HEK293 (cell line): ENCODE data around the gene KRTAP27-1.

Experiments
- HOXA7 ChIP-seq: sonication (generic); formaldehyde crosslinking; IDR thresholded peaks from 2 replicates; pipeline ENCODE4 v1.8.1; 2022; ENCODE audit warnings: missing genetic modification reagents, borderline replicate concordance
- OSR2 ChIP-seq: fragments of 450-650 bp; formaldehyde crosslinking; IDR thresholded peaks from 2 replicates; pipeline ENCODE4 v1.5.1; 2016; ENCODE audit warnings: missing biosample characterization, missing genetic modification characterization
- PRDM1 ChIP-seq: fragments of 450-650 bp; formaldehyde crosslinking; IDR thresholded peaks from 2 replicates; pipeline ENCODE4; 2016; ENCODE audit warnings: missing biosample characterization, missing genetic modification characterization
- TCF7L2 ChIP-seq: IDR thresholded peaks from 2 replicates; pipeline ENCODE4 v1.6.1; 2011; ENCODE audit warnings: low read depth, mild to moderate bottlenecking, inconsistent platforms, low read length, moderate library complexity, borderline replicate concordance
- YY1 ChIP-seq: fragments of 450-650 bp; formaldehyde crosslinking; IDR thresholded peaks from 2 replicates; pipeline ENCODE4 v1.5.1; 2018; ENCODE audit warnings: missing biosample characterization, missing genetic modification characterization
- ZNF544 ChIP-seq: fragments of 450-650 bp; formaldehyde crosslinking; IDR thresholded peaks from 2 replicates; pipeline ENCODE4 v1.5.0; 2017; ENCODE audit warnings: missing biosample characterization, missing genetic modification characterization
- ZNF623 ChIP-seq: fragments of 450-650 bp; formaldehyde crosslinking; IDR thresholded peaks from 2 replicates; pipeline ENCODE4 v1.5.1; 2016; ENCODE audit warnings: missing biosample characterization, missing genetic modification characterization
- ZNF624 ChIP-seq: fragments of 450-650 bp; formaldehyde crosslinking; IDR thresholded peaks from 2 replicates; pipeline ENCODE4 v1.5.1; 2017; ENCODE audit warnings: missing biosample characterization, missing genetic modification characterization
- ZNF664 ChIP-seq: fragments of 450-650 bp; formaldehyde crosslinking; IDR thresholded peaks from 2 replicates; pipeline ENCODE4 v1.5.1; 2016; ENCODE audit warnings: missing biosample characterization, missing genetic modification characterization
- TF ChIP-seq, protein P1 (sequence below): fragments of 450-650 bp; formaldehyde crosslinking; IDR thresholded peaks from 2 replicates; pipeline ENCODE4 v1.5.1; 2016; ENCODE audit warnings: missing biosample characterization, missing genetic modification characterization
- TF ChIP-seq, protein P2 (sequence below): fragments of 450-650 bp; formaldehyde crosslinking; IDR thresholded peaks from 2 replicates; pipeline ENCODE4 v1.5.1; 2016; ENCODE audit warnings: missing biosample characterization, missing genetic modification characterization
- TF ChIP-seq, protein P3 (sequence below): fragments of 450-650 bp; formaldehyde crosslinking; IDR thresholded peaks from 2 replicates; pipeline ENCODE4 v1.5.1; 2016; ENCODE audit warnings: missing biosample characterization, missing genetic modification characterization, low read depth
- TF ChIP-seq, protein P4 (sequence below): fragments of 450-650 bp; formaldehyde crosslinking; IDR thresholded peaks from 2 replicates; pipeline ENCODE4 v1.5.1; 2016; ENCODE audit warnings: missing biosample characterization, missing genetic modification characterization, borderline replicate concordance
- TF ChIP-seq, protein P5 (sequence below): fragments of 450-650 bp; formaldehyde crosslinking; IDR thresholded peaks from 2 replicates; pipeline ENCODE4 v1.5.1; 2016; ENCODE audit warnings: missing biosample characterization, missing genetic modification characterization

DNA sequence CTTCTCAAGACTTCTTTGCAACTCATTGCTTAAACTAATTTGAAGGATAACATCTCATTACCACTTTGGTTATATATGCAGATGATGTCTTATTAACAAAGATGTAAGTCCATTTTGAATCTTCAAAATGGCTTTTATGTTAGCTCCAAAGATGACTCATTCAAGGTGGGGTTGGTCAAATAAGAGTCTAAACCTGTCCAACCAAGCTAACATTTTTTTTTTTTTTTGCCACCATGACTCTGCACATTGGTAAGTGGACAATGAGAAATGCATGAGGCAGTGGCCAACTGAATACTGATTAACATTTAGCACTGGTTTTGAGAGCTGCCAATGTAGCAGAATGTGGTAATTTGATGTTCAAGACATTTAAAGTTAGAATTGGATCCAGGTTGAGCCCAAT is 278 bp upstream of the KRTAP27-1 start:
- TF ChIP-seq, protein P1, sequence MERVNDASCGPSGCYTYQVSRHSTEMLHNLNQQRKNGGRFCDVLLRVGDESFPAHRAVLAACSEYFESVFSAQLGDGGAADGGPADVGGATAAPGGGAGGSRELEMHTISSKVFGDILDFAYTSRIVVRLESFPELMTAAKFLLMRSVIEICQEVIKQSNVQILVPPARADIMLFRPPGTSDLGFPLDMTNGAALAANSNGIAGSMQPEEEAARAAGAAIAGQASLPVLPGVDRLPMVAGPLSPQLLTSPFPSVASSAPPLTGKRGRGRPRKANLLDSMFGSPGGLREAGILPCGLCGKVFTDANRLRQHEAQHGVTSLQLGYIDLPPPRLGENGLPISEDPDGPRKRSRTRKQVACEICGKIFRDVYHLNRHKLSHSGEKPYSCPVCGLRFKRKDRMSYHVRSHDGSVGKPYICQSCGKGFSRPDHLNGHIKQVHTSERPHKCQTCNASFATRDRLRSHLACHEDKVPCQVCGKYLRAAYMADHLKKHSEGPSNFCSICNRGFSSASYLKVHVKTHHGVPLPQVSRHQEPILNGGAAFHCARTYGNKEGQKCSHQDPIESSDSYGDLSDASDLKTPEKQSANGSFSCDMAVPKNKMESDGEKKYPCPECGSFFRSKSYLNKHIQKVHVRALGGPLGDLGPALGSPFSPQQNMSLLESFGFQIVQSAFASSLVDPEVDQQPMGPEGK (tag by site-specific recombination) = no peak
- TF ChIP-seq, protein P2, sequence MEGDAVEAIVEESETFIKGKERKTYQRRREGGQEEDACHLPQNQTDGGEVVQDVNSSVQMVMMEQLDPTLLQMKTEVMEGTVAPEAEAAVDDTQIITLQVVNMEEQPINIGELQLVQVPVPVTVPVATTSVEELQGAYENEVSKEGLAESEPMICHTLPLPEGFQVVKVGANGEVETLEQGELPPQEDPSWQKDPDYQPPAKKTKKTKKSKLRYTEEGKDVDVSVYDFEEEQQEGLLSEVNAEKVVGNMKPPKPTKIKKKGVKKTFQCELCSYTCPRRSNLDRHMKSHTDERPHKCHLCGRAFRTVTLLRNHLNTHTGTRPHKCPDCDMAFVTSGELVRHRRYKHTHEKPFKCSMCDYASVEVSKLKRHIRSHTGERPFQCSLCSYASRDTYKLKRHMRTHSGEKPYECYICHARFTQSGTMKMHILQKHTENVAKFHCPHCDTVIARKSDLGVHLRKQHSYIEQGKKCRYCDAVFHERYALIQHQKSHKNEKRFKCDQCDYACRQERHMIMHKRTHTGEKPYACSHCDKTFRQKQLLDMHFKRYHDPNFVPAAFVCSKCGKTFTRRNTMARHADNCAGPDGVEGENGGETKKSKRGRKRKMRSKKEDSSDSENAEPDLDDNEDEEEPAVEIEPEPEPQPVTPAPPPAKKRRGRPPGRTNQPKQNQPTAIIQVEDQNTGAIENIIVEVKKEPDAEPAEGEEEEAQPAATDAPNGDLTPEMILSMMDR = no peak
- TF ChIP-seq ZNF624 (no peak), YY1 (no peak), ZNF664 (tag by site-specific recombination) (no peak), HOXA7 (CRISPR knock-in tag) (no peak), ZNF623 (no peak), ZNF544 (no peak), TCF7L2 (no peak), PRDM1 (tag by site-specific recombination) (no peak), OSR2 (tag by site-specific recombination) (no peak)
- TF ChIP-seq, protein P3, sequence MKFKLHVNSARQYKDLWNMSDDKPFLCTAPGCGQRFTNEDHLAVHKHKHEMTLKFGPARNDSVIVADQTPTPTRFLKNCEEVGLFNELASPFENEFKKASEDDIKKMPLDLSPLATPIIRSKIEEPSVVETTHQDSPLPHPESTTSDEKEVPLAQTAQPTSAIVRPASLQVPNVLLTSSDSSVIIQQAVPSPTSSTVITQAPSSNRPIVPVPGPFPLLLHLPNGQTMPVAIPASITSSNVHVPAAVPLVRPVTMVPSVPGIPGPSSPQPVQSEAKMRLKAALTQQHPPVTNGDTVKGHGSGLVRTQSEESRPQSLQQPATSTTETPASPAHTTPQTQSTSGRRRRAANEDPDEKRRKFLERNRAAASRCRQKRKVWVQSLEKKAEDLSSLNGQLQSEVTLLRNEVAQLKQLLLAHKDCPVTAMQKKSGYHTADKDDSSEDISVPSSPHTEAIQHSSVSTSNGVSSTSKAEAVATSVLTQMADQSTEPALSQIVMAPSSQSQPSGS (tag by site-specific recombination) = no peak
- TF ChIP-seq, protein P4, sequence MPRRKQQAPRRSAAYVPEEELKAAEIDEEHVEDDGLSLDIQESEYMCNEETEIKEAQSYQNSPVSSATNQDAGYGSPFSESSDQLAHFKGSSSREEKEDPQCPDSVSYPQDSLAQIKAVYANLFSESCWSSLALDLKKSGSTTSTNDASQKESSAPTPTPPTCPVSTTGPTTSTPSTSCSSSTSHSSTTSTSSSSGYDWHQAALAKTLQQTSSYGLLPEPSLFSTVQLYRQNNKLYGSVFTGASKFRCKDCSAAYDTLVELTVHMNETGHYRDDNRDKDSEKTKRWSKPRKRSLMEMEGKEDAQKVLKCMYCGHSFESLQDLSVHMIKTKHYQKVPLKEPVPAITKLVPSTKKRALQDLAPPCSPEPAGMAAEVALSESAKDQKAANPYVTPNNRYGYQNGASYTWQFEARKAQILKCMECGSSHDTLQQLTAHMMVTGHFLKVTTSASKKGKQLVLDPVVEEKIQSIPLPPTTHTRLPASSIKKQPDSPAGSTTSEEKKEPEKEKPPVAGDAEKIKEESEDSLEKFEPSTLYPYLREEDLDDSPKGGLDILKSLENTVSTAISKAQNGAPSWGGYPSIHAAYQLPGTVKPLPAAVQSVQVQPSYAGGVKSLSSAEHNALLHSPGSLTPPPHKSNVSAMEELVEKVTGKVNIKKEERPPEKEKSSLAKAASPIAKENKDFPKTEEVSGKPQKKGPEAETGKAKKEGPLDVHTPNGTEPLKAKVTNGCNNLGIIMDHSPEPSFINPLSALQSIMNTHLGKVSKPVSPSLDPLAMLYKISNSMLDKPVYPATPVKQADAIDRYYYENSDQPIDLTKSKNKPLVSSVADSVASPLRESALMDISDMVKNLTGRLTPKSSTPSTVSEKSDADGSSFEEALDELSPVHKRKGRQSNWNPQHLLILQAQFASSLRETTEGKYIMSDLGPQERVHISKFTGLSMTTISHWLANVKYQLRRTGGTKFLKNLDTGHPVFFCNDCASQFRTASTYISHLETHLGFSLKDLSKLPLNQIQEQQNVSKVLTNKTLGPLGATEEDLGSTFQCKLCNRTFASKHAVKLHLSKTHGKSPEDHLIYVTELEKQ (tag by site-specific recombination) = no peak
- TF ChIP-seq, protein P5, sequence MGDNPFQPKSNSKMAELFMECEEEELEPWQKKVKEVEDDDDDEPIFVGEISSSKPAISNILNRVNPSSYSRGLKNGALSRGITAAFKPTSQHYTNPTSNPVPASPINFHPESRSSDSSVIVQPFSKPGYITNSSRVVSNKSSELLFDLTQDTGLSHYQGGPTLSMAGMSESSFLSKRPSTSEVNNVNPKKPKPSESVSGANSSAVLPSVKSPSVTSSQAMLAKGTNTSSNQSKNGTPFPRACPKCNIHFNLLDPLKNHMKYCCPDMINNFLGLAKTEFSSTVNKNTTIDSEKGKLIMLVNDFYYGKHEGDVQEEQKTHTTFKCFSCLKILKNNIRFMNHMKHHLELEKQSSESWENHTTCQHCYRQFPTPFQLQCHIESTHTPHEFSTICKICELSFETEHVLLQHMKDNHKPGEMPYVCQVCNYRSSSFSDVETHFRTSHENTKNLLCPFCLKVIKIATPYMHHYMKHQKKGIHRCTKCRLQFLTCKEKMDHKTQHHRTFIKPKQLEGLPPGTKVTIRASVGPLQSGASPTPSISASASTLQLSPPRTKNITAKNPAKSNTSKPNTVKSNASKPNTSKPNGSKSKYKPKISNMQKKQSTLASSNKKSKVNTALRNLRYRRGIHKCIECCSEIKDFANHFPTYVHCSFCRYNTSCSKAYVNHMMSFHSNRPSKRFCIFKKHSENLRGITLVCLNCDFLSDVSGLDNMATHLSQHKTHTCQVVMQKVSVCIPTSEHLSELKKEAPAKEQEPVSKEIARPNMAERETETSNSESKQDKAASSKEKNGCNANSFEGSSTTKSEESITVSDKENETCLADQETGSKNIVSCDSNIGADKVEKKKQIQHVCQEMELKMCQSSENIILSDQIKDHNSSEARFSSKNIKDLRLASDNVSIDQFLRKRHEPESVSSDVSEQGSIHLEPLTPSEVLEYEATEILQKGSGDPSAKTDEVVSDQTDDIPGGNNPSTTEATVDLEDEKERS (tag by site-specific recombination) = no peak
